H1 (cell line): ENCODE results near the gene KLB. TPM values are rescaled to one million over a fixed set of nuclear protein-coding genes. Genes with fewer than 3 reads are reported as not detected.
A peak's percentile ranks its signal among the peaks of the same experiment; 100 is the strongest.

ENCODE experiments used
- CTCF ChIA-PET: fragments of 300-600 bp; sonication (Branson Sonifier 250); formaldehyde crosslinking; loops from one replicate; lab custom pipeline; 2021; ENCODE audit not compliant: partially characterized antibody; lab: Charles Lee
- POLR2A ChIA-PET: fragments of 300-600 bp; sonication (Branson Sonifier 250); formaldehyde crosslinking; loops from one replicate; lab custom pipeline; 2021; ENCODE audit warnings: inconsistent platforms; ENCODE audit not compliant: partially characterized antibody; lab: Charles Lee
- DNase-seq, 2 experiments: peaks; one replicate each; pipeline versions ENCODE4 v3.0.0 to v3.0.0-alpha.2; 2010 to 2022; ENCODE audit warnings: low spot score in 2 of 2, low read depth in 1 of 2, mixed read lengths in 1 of 2
- FAIRE-seq: peaks from 2 replicates; lab custom pipeline; 2011; peaks lifted over from hg19 to GRCh38; lab: Jason Lieb, UNC
- H2AFZ ChIP-seq: 2 replicates; pipeline ENCODE4 v1.8.1; 2012; ENCODE audit warnings: low read length, inconsistent platforms
- H2AK5ac ChIP-seq: 2 replicates; pipeline ENCODE4 v1.6.1; 2013; ENCODE audit warnings: low read depth, low read length
- H2BK120ac ChIP-seq: replicated peaks from 2 replicates; pipeline ENCODE3; 2013; ENCODE audit warnings: low read depth, low read length, inconsistent platforms
- H2BK12ac ChIP-seq: 2 replicates; pipeline ENCODE4 v1.6.1; 2013; ENCODE audit warnings: low read depth, low read length
- H2BK15ac ChIP-seq: 2 replicates; pipeline ENCODE4 v1.6.1; 2013; ENCODE audit warnings: low read length
- H2BK20ac ChIP-seq: 2 replicates; pipeline ENCODE4 v1.6.1; 2013; ENCODE audit warnings: low read length
- H2BK5ac ChIP-seq: 2 replicates; pipeline ENCODE4 v1.6.1; 2013; ENCODE audit warnings: low read depth, low read length
- H3K14ac ChIP-seq: 2 replicates; pipeline ENCODE4 v1.6.1; 2013; ENCODE audit warnings: inconsistent platforms; ENCODE audit not compliant: insufficient read length
- H3K18ac ChIP-seq: 2 replicates; pipeline ENCODE4 v1.6.1; 2013; ENCODE audit warnings: low read length; ENCODE audit errors: extremely low read depth
- H3K23ac ChIP-seq: 2 replicates; pipeline ENCODE4 v1.6.1; 2013; ENCODE audit warnings: inconsistent platforms; ENCODE audit not compliant: insufficient read length
- H3K23me2 ChIP-seq: 2 replicates; pipeline ENCODE4 v1.6.1; 2013; ENCODE audit warnings: low read depth, low read length
- H3K27ac ChIP-seq: 2 replicates; pipeline ENCODE4 v1.6.1; 2011; ENCODE audit warnings: low read depth, low read length, inconsistent platforms
- H3K27me3 ChIP-seq, 4 experiments: replicated peaks in 1 of 4; 1 replicate in 1 of 4; 2 replicates in 3 of 4; pipeline versions ENCODE4 v1.6.1 to v1.8.1; 2011 to 2013; ENCODE audit warnings: low read length in 3 of 4, mild to moderate bottlenecking in 3 of 4, inconsistent platforms in 2 of 4, mixed read lengths in 2 of 4, moderate library complexity in 1 of 4; ENCODE audit not compliant: control insufficient read depth in 3 of 4, insufficient read depth in 3 of 4; ENCODE audit errors: extremely low read depth in 1 of 4
- H3K36me3 ChIP-seq, 4 experiments: 2 replicates each; pipeline versions ENCODE4 v1.6.1 to v1.8.1; 2011 to 2013; ENCODE audit warnings: mild to moderate bottlenecking in 4 of 4, low read length in 3 of 4, moderate library complexity in 2 of 4, control low read depth in 1 of 4, inconsistent platforms in 1 of 4; ENCODE audit not compliant: insufficient read depth in 4 of 4, control insufficient read depth in 2 of 4
- H3K4ac ChIP-seq: replicated peaks from 2 replicates; pipeline ENCODE3; 2013; ENCODE audit warnings: low read length, low read depth, mixed read lengths, inconsistent platforms; ENCODE audit not compliant: insufficient read length
- H3K4me1 ChIP-seq, 4 experiments: replicated peaks in 1 of 4; 1 replicate in 1 of 4; 2 replicates in 3 of 4; pipeline versions ENCODE4 v1.6.1 to v1.8.1; 2011 to 2013; ENCODE audit warnings: low read length in 3 of 4, inconsistent platforms in 2 of 4, mixed read lengths in 1 of 4; ENCODE audit not compliant: insufficient read depth in 4 of 4, control insufficient read depth in 3 of 4
- H3K4me2 ChIP-seq, 2 experiments: 2 replicates each; pipeline versions ENCODE4 v1.6.1 to v1.8.1; 2011 to 2013; ENCODE audit warnings: low read depth in 2 of 2, low read length in 2 of 2, control low read depth in 1 of 2, inconsistent platforms in 1 of 2, mild to moderate bottlenecking in 1 of 2; ENCODE audit not compliant: insufficient read depth in 1 of 2
- H3K4me3 ChIP-seq, 4 experiments: fragments of 200-600, 300-600 bp in 1 of 4; sonication (generic), shearing (Covaris generic), sonication (Bioruptor Twin) in 1 of 4; 2 replicates each; pipeline versions ENCODE4 v1.5.1 to v1.8.1; 2011 to 2016; ENCODE audit warnings: low read length in 4 of 4, low read depth in 3 of 4, control low read depth in 2 of 4, inconsistent platforms in 2 of 4, mild to moderate bottlenecking in 2 of 4, mixed read lengths in 1 of 4, moderate library complexity in 1 of 4; ENCODE audit not compliant: insufficient read depth in 2 of 4; ENCODE audit errors: extremely low read depth in 1 of 4
- H3K56ac ChIP-seq: replicated peaks from 2 replicates; pipeline ENCODE3; 2013; ENCODE audit warnings: low read depth, mild to moderate bottlenecking, mixed read lengths, low read length, inconsistent platforms; ENCODE audit not compliant: insufficient read length
- H3K79me1 ChIP-seq: 2 replicates; pipeline ENCODE4 v1.6.1; 2013; ENCODE audit warnings: low read depth, low read length, control low read depth
- H3K79me2 ChIP-seq, 2 experiments: 2 replicates each; pipeline versions ENCODE4 v1.6.1 to v1.8.1; 2012 to 2013; ENCODE audit warnings: low read length in 2 of 2, mild to moderate bottlenecking in 2 of 2, inconsistent platforms in 1 of 2; ENCODE audit not compliant: insufficient read depth in 2 of 2, control insufficient read depth in 1 of 2
- H3K9ac ChIP-seq, 4 experiments: replicated peaks in 1 of 4; 1 replicate in 1 of 4; 2 replicates in 3 of 4; pipeline versions ENCODE4 v1.6.1 to v1.8.1; 2011 to 2013; ENCODE audit warnings: low read depth in 3 of 4, low read length in 3 of 4, control low read depth in 2 of 4, mild to moderate bottlenecking in 2 of 4, moderate library complexity in 2 of 4, inconsistent platforms in 1 of 4; ENCODE audit errors: extremely low read depth in 1 of 4
- H3K9me3 ChIP-seq, 2 experiments: 2 replicates each; pipeline versions ENCODE4 v1.6.1 to v1.8.1; 2012 to 2013; ENCODE audit warnings: mild to moderate bottlenecking in 2 of 2, moderate library complexity in 2 of 2, control low read depth in 1 of 2, inconsistent platforms in 1 of 2, low read depth in 1 of 2, low read length in 1 of 2, mixed read lengths in 1 of 2; ENCODE audit not compliant: insufficient read depth in 2 of 2
- H4K20me1 ChIP-seq, 2 experiments: replicated peaks in 1 of 2; 2 replicates each; pipeline versions ENCODE3 to v1.8.1; 2011 to 2013; ENCODE audit warnings: inconsistent platforms in 2 of 2, low read length in 2 of 2, mild to moderate bottlenecking in 1 of 2; ENCODE audit not compliant: insufficient read depth in 2 of 2, control insufficient read depth in 1 of 2
- H4K5ac ChIP-seq: 2 replicates; pipeline ENCODE4 v1.6.1; 2013; ENCODE audit warnings: low read length, low read depth, mixed read lengths, inconsistent platforms; ENCODE audit not compliant: insufficient read length
- H4K8ac ChIP-seq: 2 replicates; pipeline ENCODE4 v1.8.0; 2013; ENCODE audit warnings: mild to moderate bottlenecking, moderate library complexity, low read length, inconsistent platforms; ENCODE audit not compliant: insufficient read depth; ENCODE audit errors: extremely low read depth
- H4K91ac ChIP-seq: replicated peaks from 2 replicates; pipeline ENCODE3; 2013; ENCODE audit warnings: low read length, mixed read lengths, inconsistent platforms; ENCODE audit not compliant: insufficient read length
- SIX5 ChIP-seq: IDR thresholded peaks from 2 replicates; pipeline ENCODE4 v1.6.1; 2011; ENCODE audit warnings: mild to moderate bottlenecking, low read depth, low read length
- TAF7 ChIP-seq: optimal IDR thresholded peaks from 2 replicates; pipeline ENCODE3; 2011; ENCODE audit warnings: low read depth, mild to moderate bottlenecking, inconsistent platforms, low read length, moderate library complexity, borderline replicate concordance
- WGBS, 2 experiments: shearing (Covaris generic) in 1 of 2; methylation state at CpG; one replicate each; pipeline versions ENCODE4 v1.1.6 to v1.1.7; 2013 to 2015; ENCODE audit warnings: low lambda C conversion rate in 2 of 2, mixed read lengths in 2 of 2, inconsistent platforms in 1 of 2, low coverage in 1 of 2, missing lambda C conversion rate in 1 of 2; ENCODE audit not compliant: insufficient replicate concordance in 2 of 2, insufficient coverage in 1 of 2, insufficient read length in 1 of 2; ENCODE audit errors: extremely low coverage in 1 of 2, missing lambda C conversion rate in 1 of 2; 5-methylcytosine and 5-hydroxymethylcytosine counted together
- polyA plus RNA-seq, 7 experiments: library from polyadenylated mRNA; depleted of rRNA in 3 of 7; stranded (reverse) in 5 of 7; unstranded in 2 of 7; fragments of >200 nt in 5 of 7; fragments of 200-250 nt in 2 of 7; gene quantifications; 1 replicate in 5 of 7; 2 replicates in 1 of 7; 4 replicates in 1 of 7; pipeline versions ENCODE4 v1.2.1 to v1.2.3, GENCODE V29; 2011 to 2013; ENCODE audit warnings: missing spikeins in 2 of 7, mixed read lengths in 2 of 7
- total RNA-seq: library from RNA; stranded (reverse); fragmentation: NEBNext Ultra II Directional; extraction: Animal tissue kit (Norgen Biotek cat#: 25700); gene quantifications from 2 replicates; pipeline ENCODE4 v1.2.1, GENCODE V29; 2021

Gene KLB
- total and polyA plus RNA-seq, 2 of the 8 experiments (the other 6 are each of a cell fraction or from before 2014, with no cell fraction given), result 0.03 TPM; not detected in 1

DNA sequence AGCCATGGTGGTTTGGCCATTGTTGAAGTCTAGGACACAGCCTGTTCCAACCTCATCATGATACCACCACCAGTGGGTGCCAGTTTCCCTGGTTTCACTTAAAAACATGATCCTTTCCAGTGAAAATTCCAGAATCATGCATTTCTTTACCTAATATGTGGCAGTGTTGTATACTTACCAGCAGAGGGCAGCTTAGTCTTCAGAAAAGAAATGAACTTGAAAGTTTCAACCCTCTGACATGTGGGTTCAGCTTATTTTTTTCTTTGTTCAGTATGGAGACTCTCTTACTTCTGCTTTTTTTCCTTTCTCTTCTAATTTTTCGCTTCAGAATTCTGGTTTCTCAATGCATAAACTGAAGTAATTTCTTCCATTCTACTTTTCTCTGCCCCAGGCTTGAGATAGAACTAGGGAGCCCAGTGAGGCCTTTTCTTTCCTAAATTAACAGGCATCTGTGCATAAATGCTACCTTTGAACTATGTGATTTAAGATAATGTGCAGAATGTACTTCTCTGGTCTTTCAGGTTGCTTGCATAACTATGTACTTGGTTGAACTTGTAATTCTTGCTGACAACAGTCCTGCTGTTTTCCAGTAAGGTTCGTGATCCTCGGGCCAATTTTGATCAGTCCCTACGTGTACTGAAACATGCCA, 62.8 kb downstream of the KLB start:
- no peak overlapping the region for H3K56ac ChIP-seq
- no peak overlapping the region for H4K91ac ChIP-seq
- H3K18ac ChIP-seq, result no peak overlapping the region
- H3K79me2 ChIP-seq, result no peaks in the 10 kb centered on the region
- H3K9ac ChIP-seq, result no peak overlapping the region
- 70% methylated on average over 4 of the region's 4 CpGs; no CpG with 5 or more reads in 1 of the 2 experiments for WGBS, 2 experiments
- no peak overlapping the region for H2BK20ac ChIP-seq
- peak; percentile 98 for FAIRE-seq
- no peak overlapping the region for H2BK5ac ChIP-seq
- no peak overlapping the region for H2BK15ac ChIP-seq
- H2AFZ ChIP-seq, result no peak overlapping the region
- H4K8ac ChIP-seq, result no peak overlapping the region
- CTCF ChIA-PET, result interaction anchor here (0.6 to 2.8 kb wide), 36 partner anchors 8 to 1312 kb away, joined by 3 to 18 read pairs (median 4); partner anchors contain the start of genes LIAS, RPL9, SMIM14 and UGDH
- H3K27ac ChIP-seq, result no peak overlapping the region
- H3K4me3 ChIP-seq, result no peak overlapping the region
- no peak overlapping the region for H2BK12ac ChIP-seq
- H3K14ac ChIP-seq, result no peak overlapping the region
- H4K5ac ChIP-seq, result no peak overlapping the region
- H3K36me3 ChIP-seq, result peaks cover 2 to 42% (median 25%) of the 10 kb centered on the region in 4 experiments; a peak in 7 of 8 replicates
- no peaks in the 10 kb centered on the region for H3K79me1 ChIP-seq
- DNase-seq, result no peak
- H3K4me2 ChIP-seq, result no peak overlapping the region
- H3K9me3 ChIP-seq, result no peaks in the 10 kb centered on the region
- no peaks in the 10 kb centered on the region for H3K27me3 ChIP-seq
- H3K4ac ChIP-seq, result no peak overlapping the region
- no peak overlapping the region for H3K23ac ChIP-seq
- POLR2A ChIA-PET, result interaction anchor here (0.7 to 3.2 kb wide), 10 partner anchors 9 to 434 kb away, joined by 3 to 30 read pairs (median 4); partner anchors contain the start of genes LIAS, RPL9 and UGDH
- no peak overlapping the region for H2AK5ac ChIP-seq
- H2BK120ac ChIP-seq, result no peak overlapping the region
- no peaks in the 10 kb centered on the region for H3K4me1 ChIP-seq
- H3K23me2 ChIP-seq, result no peaks in the 10 kb centered on the region
- no peaks in the 10 kb centered on the region for H4K20me1 ChIP-seq
- no peak for TF ChIP-seq TAF7
- TF ChIP-seq SIX5, result no peak
